Mesodermal cell (in vitro differentiated cells): ENCODE data around the gene CRTC1.

Experiments
- H3K27ac ChIP-seq: 2 replicates; pipeline ENCODE4 v1.7.0; 2013; ENCODE audit warnings: mild to moderate bottlenecking, low read depth, low read length, moderate library complexity; ENCODE audit not compliant: severe bottlenecking
- H3K36me3 ChIP-seq: 2 replicates; pipeline ENCODE4 v1.7.1; 2013; ENCODE audit warnings: mild to moderate bottlenecking, low read length, moderate library complexity; ENCODE audit not compliant: control insufficient read depth, insufficient read depth
- H3K4me1 ChIP-seq: one replicate; pipeline ENCODE4 v1.7.1; 2013; ENCODE audit warnings: mild to moderate bottlenecking, low read length; ENCODE audit not compliant: insufficient read depth, control insufficient read depth, poor library complexity, severe bottlenecking
- H3K4me3 ChIP-seq: 2 replicates; pipeline ENCODE4 v1.7.0; 2013; ENCODE audit warnings: low read length, control low read depth, mild to moderate bottlenecking; ENCODE audit not compliant: insufficient read depth, poor library complexity, severe bottlenecking; ENCODE audit errors: extremely low read depth
- H3K9me3 ChIP-seq: 2 replicates; pipeline ENCODE4 v1.7.1; 2013; ENCODE audit warnings: mild to moderate bottlenecking, low read length, moderate library complexity; ENCODE audit not compliant: control insufficient read depth
- WGBS, 2 experiments: methylation state at CpG; one replicate each; pipeline ENCODE4 v1.1.5; 2013; ENCODE audit warnings: missing lambda C conversion rate in 2 of 2; ENCODE audit not compliant: insufficient coverage in 2 of 2; 5-methylcytosine and 5-hydroxymethylcytosine counted together

Gene CRTC1

GRCh38 chr19:18653853-18654252 is 29.6 kb upstream of the CRTC1 start:
- Histone ChIP-seq H3K4me1 (peaks cover 45% of the 10 kb centered on the region), H3K9me3 (no peaks in the 10 kb centered on the region), H3K27ac (no peak overlapping the region), H3K4me3 (no peak overlapping the region), H3K36me3 (no peaks in the 10 kb centered on the region)
- 89 to 100% methylated on average over 1 of the region's 1 CpG for WGBS, 2 experiments

- Histone ChIP-seq H3K27ac (no peak overlapping the region), H3K4me3 (no peak overlapping the region), H3K9me3 (no peaks in the 10 kb centered on the region), H3K4me1 (peaks cover 45% of the 10 kb centered on the region), H3K36me3 (no peaks in the 10 kb centered on the region)
- WGBS, 2 experiments = 94 to 99% methylated on average over 7 of the region's 7 CpGs
Measured at GRCh38 chr19:18654469-18654868, 29.0 kb upstream of the CRTC1 start.

GRCh38 chr19:18655173-18655844 is 28.2 kb upstream of the CRTC1 start:
- Histone ChIP-seq H3K4me3 (no peak overlapping the region), H3K4me1 (peaks cover 47% of the 10 kb centered on the region)
- WGBS, 2 experiments = 92 to 97% methylated on average over 12 to 13 of the region's 13 CpGs

GRCh38 chr19:18656337-18657086 is 27.0 kb upstream of the CRTC1 start:
- Histone ChIP-seq H3K36me3 (no peaks in the 10 kb centered on the region), H3K27ac (no peak overlapping the region), H3K9me3 (no peaks in the 10 kb centered on the region), H3K4me1 (peaks cover 47% of the 10 kb centered on the region), H3K4me3 (no peak overlapping the region)
- WGBS, 2 experiments = 87 to 88% methylated on average over 5 to 8 of the region's 19 CpGs

More at GRCh38 chr19:18655173-18655844, 28.2 kb upstream of the CRTC1 start:
- no peaks in the 10 kb centered on the region for H3K36me3 ChIP-seq
- H3K27ac ChIP-seq = no peak overlapping the region
- no peaks in the 10 kb centered on the region for H3K9me3 ChIP-seq

GRCh38 chr19:18657590-18658365 is 25.7 kb upstream of the CRTC1 start:
- no peaks in the 10 kb centered on the region for H3K9me3 ChIP-seq

GRCh38 chr19:18658366-18658855 is 25.1 kb upstream of the CRTC1 start:
- H3K36me3 ChIP-seq = peaks cover 6% of the 10 kb centered on the region
- peaks cover 57% of the 10 kb centered on the region for H3K4me1 ChIP-seq
- H3K9me3 ChIP-seq = no peaks in the 10 kb centered on the region
- WGBS, 2 experiments = 88% methylated on average over 4 of the region's 4 CpGs
- H3K27ac ChIP-seq = no peak overlapping the region
- H3K4me3 ChIP-seq = no peak overlapping the region

More at GRCh38 chr19:18657590-18658365, 25.7 kb upstream of the CRTC1 start:
- 59 to 61% methylated on average over 15 to 18 of the region's 20 CpGs for WGBS, 2 experiments
- Histone ChIP-seq H3K36me3 (peaks cover 6% of the 10 kb centered on the region), H3K27ac (peak overlapping the region; percentile 29), H3K4me3 (no peak overlapping the region), H3K4me1 (peaks cover 51% of the 10 kb centered on the region)

GRCh38 chr19:18659281-18660050 is 24.0 kb upstream of the CRTC1 start:
- Histone ChIP-seq H3K4me1 (peaks cover 67% of the 10 kb centered on the region), H3K27ac (peak overlapping the region; percentile 59)
- 79 to 88% methylated on average over 22 to 23 of the region's 30 CpGs for WGBS, 2 experiments

GRCh38 chr19:18660051-18660910 is 23.2 kb upstream of the CRTC1 start:
- peaks cover 6% of the 10 kb centered on the region for H3K36me3 ChIP-seq
- H3K27ac ChIP-seq = peak overlapping the region; percentile 59
- H3K9me3 ChIP-seq = no peaks in the 10 kb centered on the region
- no peak overlapping the region for H3K4me3 ChIP-seq
- H3K4me1 ChIP-seq = peaks cover 67% of the 10 kb centered on the region
- 70 to 79% methylated on average over 27 to 31 of the region's 37 CpGs for WGBS, 2 experiments

More at GRCh38 chr19:18659281-18660050, 24.0 kb upstream of the CRTC1 start:
- H3K9me3 ChIP-seq = no peaks in the 10 kb centered on the region
- peaks cover 6% of the 10 kb centered on the region for H3K36me3 ChIP-seq
- H3K4me3 ChIP-seq = no peak overlapping the region

- WGBS, 2 experiments = 90 to 95% methylated on average over 6 to 8 of the region's 10 CpGs
- Histone ChIP-seq H3K4me1 (peaks cover 67% of the 10 kb centered on the region), H3K9me3 (no peaks in the 10 kb centered on the region), H3K4me3 (no peak overlapping the region), H3K27ac (no peak overlapping the region), H3K36me3 (peaks cover 6% of the 10 kb centered on the region)
Measured at GRCh38 chr19:18660939-18661670, 22.4 kb upstream of the CRTC1 start.
